HepG2 (cell line): ENCODE measurements around the gene NME9.

Source experiments
- ATF7 ChIP-seq, 2 experiments: fragments of 450-650 bp in 1 of 2; sonication (generic) in 1 of 2; formaldehyde crosslinking in 1 of 2; IDR thresholded peaks; 2 replicates each; pipeline versions ENCODE4 v1.4.0 to v1.6.1; 2016 to 2020; ENCODE audit warnings: antibody characterized with exemption in 1 of 2, mild to moderate bottlenecking in 1 of 2, missing genetic modification reagents in 1 of 2
- CTCF ChIP-seq: sonication (generic); formaldehyde crosslinking; IDR thresholded peaks from 2 replicates; pipeline ENCODE4 v1.5.0; 2020; ENCODE audit warnings: mild to moderate bottlenecking, missing genetic modification reagents, moderate library complexity
- EP300 ChIP-seq, 3 experiments: sonication (generic) in 1 of 3; formaldehyde crosslinking in 1 of 3; IDR thresholded peaks; 2 replicates each; pipeline versions ENCODE4 v1.5.1 to v1.6.1; 2011 to 2020; ENCODE audit warnings: low read depth in 2 of 3, low read length in 2 of 3, borderline replicate concordance in 1 of 3, improper control_type of control experiment in 1 of 3, mild to moderate bottlenecking in 1 of 3, missing genetic modification reagents in 1 of 3, moderate library complexity in 1 of 3
- JUNB ChIP-seq: sonication (generic); formaldehyde crosslinking; IDR thresholded peaks from 2 replicates; pipeline ENCODE4 v1.8.0; 2022; ENCODE audit warnings: missing genetic modification reagents, mild to moderate bottlenecking, borderline replicate concordance
- MAX ChIP-seq: IDR thresholded peaks from 2 replicates; pipeline ENCODE4 v1.6.1; 2012; ENCODE audit warnings: inconsistent platforms
- MAZ ChIP-seq, 2 experiments: sonication (generic) in 1 of 2; formaldehyde crosslinking in 1 of 2; IDR thresholded peaks; 2 replicates each; pipeline versions ENCODE4 v1.5.0 to v1.6.1; 2012 to 2020; ENCODE audit warnings: low read depth in 2 of 2, mild to moderate bottlenecking in 2 of 2, borderline replicate concordance in 1 of 2, improper control_type of control experiment in 1 of 2, low read length in 1 of 2, missing genetic modification reagents in 1 of 2, moderate library complexity in 1 of 2
- PAF1 ChIP-seq: IDR thresholded peaks from 2 replicates; pipeline ENCODE4 v1.6.1; 2016; ENCODE audit warnings: missing genetic modification reagents, missing compliant biosample characterization
- RAD21 ChIP-seq: fragments of 450-650 bp; formaldehyde crosslinking; IDR thresholded peaks from 2 replicates; pipeline ENCODE4 v1.5.0; 2020; ENCODE audit warnings: mild to moderate bottlenecking
- REL ChIP-seq: sonication (generic); formaldehyde crosslinking; conservative IDR thresholded peaks from 2 replicates; pipeline ENCODE4 v1.8.0; 2022; ENCODE audit warnings: mild to moderate bottlenecking, missing genetic modification reagents, moderate library complexity
- SNAI1 ChIP-seq: sonication (generic); formaldehyde crosslinking; IDR thresholded peaks from 2 replicates; pipeline ENCODE4 v1.5.0; 2020; ENCODE audit warnings: mild to moderate bottlenecking, missing genetic modification reagents, borderline replicate concordance
- ZNF224 ChIP-seq: sonication (generic); formaldehyde crosslinking; IDR thresholded peaks from 2 replicates; pipeline ENCODE4 v1.5.0; 2020; ENCODE audit warnings: mild to moderate bottlenecking, missing genetic modification reagents
- ZSCAN29 ChIP-seq: sonication (generic); formaldehyde crosslinking; conservative IDR thresholded peaks from 2 replicates; pipeline ENCODE4 v1.4.0; 2020; ENCODE audit warnings: mild to moderate bottlenecking, missing genetic modification reagents

- TF ChIP-seq ZSCAN29 (CRISPR knock-in tag) = no peak
- no peak for TF ChIP-seq RAD21
- TF ChIP-seq PAF1 (CRISPR knock-in tag) = no peak
- no peak for TF ChIP-seq ZNF224 (CRISPR knock-in tag)
- no peak for TF ChIP-seq CTCF (CRISPR knock-in tag)
- TF ChIP-seq REL (CRISPR knock-in tag) = no peak
- no peak for TF ChIP-seq MAX
- TF ChIP-seq MAZ (IDR thresholded peaks at IDR 0.05; ENCODE audit: borderline replicate concordance, low read depth, low read length) = no peak
- TF ChIP-seq MAZ (CRISPR knock-in tag; IDR thresholded peaks at IDR 0.05; ENCODE audit: low read depth) = no peak
- TF ChIP-seq SNAI1 (CRISPR knock-in tag) = no peak
- TF ChIP-seq EP300 (IDR thresholded peaks at IDR 0.05; ENCODE audit: low read depth in 2 of 2, low read length in 2 of 2) = no peak
- no peak for TF ChIP-seq EP300 (CRISPR knock-in tag; IDR thresholded peaks at IDR 0.05; ENCODE audit: borderline replicate concordance)
- TF ChIP-seq ATF7 (IDR thresholded peaks at IDR 0.05) = no peak
- no peak for TF ChIP-seq ATF7 (CRISPR knock-in tag; IDR thresholded peaks at IDR 0.05)
- no peak for TF ChIP-seq JUNB (CRISPR knock-in tag)
Measured at GRCh38 chr3:138259126-138259525, 70.5 kb downstream of the NME9 start.
